HepG2 (cell line): ENCODE results near the gene CYP26A1. TPM values are rescaled to one million over a fixed set of nuclear protein-coding genes. Genes with fewer than 3 reads are reported as not detected.

Experiments used
- ATAC-seq: fragments of 200-7000 bp; cut with Tn5 transposase; 3 replicates; pipeline ENCODE4 v1.9.1; 2020; ENCODE audit warnings: mild to moderate bottlenecking, moderate library complexity
- BruUV-seq: library from RNA; stranded (reverse); fragments of 400-500 nt; replicated peaks from 2 replicates; lab custom pipeline; 2021; lab: Mats Ljungman, UMichigan
- CTCF ChIA-PET: fragments of 300-600 bp; formaldehyde crosslinking; extraction: SDS; loops from one replicate; lab custom pipeline; 2021; ENCODE audit warnings: low total read pairs, inconsistent platforms, low intra/inter-chr PET ratio; lab: Yijun Ruan, JAX
- POLR2A ChIA-PET: fragments of 350-600 bp; sonication (Branson Sonifier 250); formaldehyde crosslinking; loops from one replicate; lab custom pipeline; 2020; ENCODE audit warnings: antibody characterized with exemption, inconsistent platforms; lab: Yijun Ruan, JAX
- DNase-seq: peaks from one replicate; pipeline ENCODE4 v3.0.0-alpha.2; 2015; ENCODE audit warnings: low spot score
- FAIRE-seq: peaks from 3 replicates; lab custom pipeline; 2011; peaks lifted over from hg19 to GRCh38; lab: Jason Lieb, UNC
- H2AFZ ChIP-seq: one replicate; pipeline ENCODE4 v1.6.1; 2011; ENCODE audit warnings: low read length, inconsistent platforms
- H3K27ac ChIP-seq: fragments of 300-600 bp; 3 replicates; pipeline ENCODE4 v1.8.0; 2011; ENCODE audit warnings: mixed run types, mild to moderate bottlenecking, mixed read lengths, low read length, inconsistent platforms; ENCODE audit not compliant: insufficient read depth; ENCODE audit errors: extremely low read length
- H3K27me3 ChIP-seq, 2 experiments: fragments of 200-600 bp in 1 of 2; 2 replicates in 1 of 2; 3 replicates in 1 of 2; pipeline versions ENCODE4 v1.6.0 to v1.8.0; 2011; ENCODE audit warnings: low read length in 2 of 2, mild to moderate bottlenecking in 2 of 2, moderate library complexity in 2 of 2, inconsistent platforms in 1 of 2; ENCODE audit not compliant: insufficient read depth in 2 of 2, control insufficient read depth in 1 of 2
- H3K36me3 ChIP-seq, 2 experiments: fragments of 200-600 bp in 1 of 2; replicated peaks in 1 of 2; 2 replicates in 1 of 2; 3 replicates in 1 of 2; pipeline versions ENCODE4 v1.5.1 to v1.8.0; 2011; ENCODE audit warnings: low read length in 2 of 2, inconsistent platforms in 1 of 2; ENCODE audit not compliant: insufficient read depth in 2 of 2, control insufficient read depth in 1 of 2
- H3K4me1 ChIP-seq: 2 replicates; pipeline ENCODE4 v1.5.1; 2012; ENCODE audit warnings: low read length, inconsistent platforms; ENCODE audit not compliant: insufficient read depth
- H3K4me2 ChIP-seq: 2 replicates; pipeline ENCODE4 v1.6.0; 2011; ENCODE audit warnings: low read depth, low read length, inconsistent platforms
- H3K4me3 ChIP-seq, 3 experiments: fragments of 200-600 bp in 1 of 3; sonication (generic), shearing (Covaris generic) in 1 of 3; replicated peaks in 1 of 3; 2 replicates each; pipeline ENCODE4 v1.5.1; 2011 to 2016; ENCODE audit warnings: low read length in 3 of 3, inconsistent platforms in 2 of 3, low read depth in 2 of 3, mild to moderate bottlenecking in 2 of 3, control low read depth in 1 of 3, mixed read lengths in 1 of 3; ENCODE audit not compliant: insufficient read depth in 1 of 3
- H3K79me2 ChIP-seq: one replicate; pipeline ENCODE4 v1.6.1; 2011; ENCODE audit warnings: low read length, inconsistent platforms; ENCODE audit not compliant: insufficient read depth
- H3K9ac ChIP-seq: 2 replicates; pipeline ENCODE4 v1.6.0; 2011; ENCODE audit warnings: mild to moderate bottlenecking, low read depth, low read length, inconsistent platforms; ENCODE audit not compliant: insufficient read depth
- H3K9me3 ChIP-seq: 2 replicates; pipeline ENCODE4 v1.5.1; 2012; ENCODE audit warnings: mild to moderate bottlenecking, low read length
- H4K20me1 ChIP-seq: 2 replicates; pipeline ENCODE4 v1.6.0; 2011; ENCODE audit warnings: inconsistent platforms, mild to moderate bottlenecking, low read length, moderate library complexity; ENCODE audit not compliant: insufficient read depth
- ASH2L ChIP-seq: fragments of 300-600, 200-600 bp; sonication (generic); IDR thresholded peaks from 2 replicates; pipeline ENCODE4 v1.7.0; 2017; ENCODE audit warnings: low read depth, mild to moderate bottlenecking, moderate library complexity, mixed read lengths, low read length; ENCODE audit not compliant: insufficient read length
- ZNF318 ChIP-seq: sonication (generic); formaldehyde crosslinking; IDR thresholded peaks from 2 replicates; pipeline ENCODE4 v1.4.0; 2020; ENCODE audit warnings: mild to moderate bottlenecking, missing genetic modification reagents
- WGBS: methylation state at CpG from one replicate; pipeline ENCODE4 v1.1.6; 2017; ENCODE audit warnings: low lambda C conversion rate; 5-methylcytosine and 5-hydroxymethylcytosine counted together
- in situ Hi-C: cut with HindIII; loops from 2 replicates; pipeline ENCODE4 v1.10.0; 2017; ENCODE audit warnings: low pct_unique_long_range_greater_than_20kb; ENCODE audit not compliant: extremely low pct_ligation_motif_present
- intact Hi-C: fragments of 100-400 bp; cut with micrococcal nuclease; formaldehyde crosslinking; loops from one replicate; pipeline ENCODE4 v1.10.0; 2022; ENCODE audit not compliant: unreplicated experiment
- polyA plus RNA-seq, 8 experiments: library from polyadenylated mRNA; depleted of rRNA in 3 of 8; stranded (reverse) in 7 of 8; unstranded in 1 of 8; fragments of >200 nt; fragmentation: Illumina TruSeq in 4 of 8; extraction: Trizol in 4 of 8; gene quantifications; 2 replicates each; pipeline versions ENCODE4 v1.2.1 to v1.2.3, GENCODE V29; 2011 to 2016; ENCODE audit warnings: low read depth in 4 of 8, missing spikeins in 1 of 8, mixed read lengths in 1 of 8; ENCODE audit not compliant: insufficient read depth in 1 of 8
- total RNA-seq, 5 experiments: library from RNA; depleted of rRNA; stranded (reverse); fragments of >200 nt; fragmentation: Illumina TruSeq; extraction: Trizol; gene quantifications; 2 replicates each; pipeline ENCODE4 v1.2.3, GENCODE V29; 2016; ENCODE audit warnings: low read depth in 1 of 5

The CYP26A1 gene
- total and polyA plus RNA-seq, 2 of the 13 experiments (the other 11 are each of a cell fraction or from before 2014, with no cell fraction given) = 0.15 TPM; not detected in 1

DNA sequence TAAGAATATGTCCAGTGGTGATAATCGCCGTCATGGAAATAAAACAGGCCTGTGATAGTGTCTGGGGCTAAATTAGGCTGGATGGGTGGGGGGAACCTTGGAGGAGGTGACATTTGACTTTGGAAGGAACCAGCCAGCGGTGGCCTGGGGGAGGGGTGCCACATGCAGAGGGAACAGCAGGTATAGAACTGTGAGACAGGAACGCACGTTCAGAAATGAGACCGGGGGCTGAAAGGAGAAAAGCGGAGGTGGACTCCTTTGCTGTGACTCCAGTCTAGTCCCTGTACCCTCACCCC, 2.6 kb upstream of the CYP26A1 start:
- intact Hi-C loops = loop anchor here (5.0 to 10.0 kb wide), 2 partner anchors 186 to 286 kb away; no protein-coding TSS in a partner anchor
- in situ Hi-C loops = loop anchor here (10.0 kb wide), 1 partner anchor 224 kb away; no protein-coding TSS in a partner anchor
- H4K20me1 ChIP-seq = no peaks in the 10 kb centered on the region
- peaks cover 11 to 62% of the 10 kb centered on the region in 2 experiments for H3K27me3 ChIP-seq
- FAIRE-seq = no peak
- TF ChIP-seq ZNF318 (CRISPR knock-in tag) (no peak), ASH2L (peak; percentile 1)
- peaks cover 29% of the 10 kb centered on the region for H3K4me1 ChIP-seq
- H3K9me3 ChIP-seq = no peaks in the 10 kb centered on the region
- peak overlapping the region in 2 of 3 experiments; percentile 33 to 58; a peak in 2 of 6 replicates for H3K4me3 ChIP-seq
- no peak for ATAC-seq
- no peaks in the 10 kb centered on the region for H3K36me3 ChIP-seq
- DNase-seq = no peak
- no peaks in the 10 kb centered on the region for H3K79me2 ChIP-seq
- H3K4me2 ChIP-seq = peak overlapping the region; percentile 89
- CTCF ChIA-PET = no interaction called here
- WGBS = 34% methylated on average over 7 of the region's 7 CpGs
- BruUV-seq = no TSS peak
- H3K27ac ChIP-seq = no peak overlapping the region
- no peak overlapping the region for H2AFZ ChIP-seq
- no peak overlapping the region for H3K9ac ChIP-seq
- POLR2A ChIA-PET = no interaction called here
